ENCODE measurements around the gene ATG4C. TPM values are rescaled to one million over a fixed set of nuclear protein-coding genes. Genes with fewer than 3 reads are reported as not detected.

ATG4C gene
- total RNA-seq = 1 to 10 TPM; 8.3 to 8.7 TPM

GRCh38 chr1:62783736-62784508 is at the start of gene ATG4C:
Gene ATG4C, plus strand, starts transcription at chr1:62784132. Its CDS starts 19,655 bp downstream, at chr1:62803787.

Other genes starting within 250 kb of the ATG4C start
- under 1 TPM in 1 of 2 donors, not detected in 1; under 0.01 TPM for gene ANGPTL3, start 186.6 kb upstream of the ATG4C start, total RNA-seq
- 100 to 1,000 TPM; 131 to 187 TPM for gene DOCK7, start 95.7 kb upstream of the ATG4C start, total RNA-seq

Data from melanocyte of skin (primary cell).